HG03571 (cell line): ENCODE data around the gene KNOP1.
"Not testable (repeated sequence)": the region's sequence is repeated elsewhere in the genome, so short reads cannot be mapped to it uniquely, and the experiment has no call there.

Experiments
- ATAC-seq: cut with Tn5 transposase; IDR thresholded peaks from one replicate; pipeline ENCODE4 v1.9.1; 2021; ENCODE audit not compliant: unreplicated experiment

Gene KNOP1

DNA sequence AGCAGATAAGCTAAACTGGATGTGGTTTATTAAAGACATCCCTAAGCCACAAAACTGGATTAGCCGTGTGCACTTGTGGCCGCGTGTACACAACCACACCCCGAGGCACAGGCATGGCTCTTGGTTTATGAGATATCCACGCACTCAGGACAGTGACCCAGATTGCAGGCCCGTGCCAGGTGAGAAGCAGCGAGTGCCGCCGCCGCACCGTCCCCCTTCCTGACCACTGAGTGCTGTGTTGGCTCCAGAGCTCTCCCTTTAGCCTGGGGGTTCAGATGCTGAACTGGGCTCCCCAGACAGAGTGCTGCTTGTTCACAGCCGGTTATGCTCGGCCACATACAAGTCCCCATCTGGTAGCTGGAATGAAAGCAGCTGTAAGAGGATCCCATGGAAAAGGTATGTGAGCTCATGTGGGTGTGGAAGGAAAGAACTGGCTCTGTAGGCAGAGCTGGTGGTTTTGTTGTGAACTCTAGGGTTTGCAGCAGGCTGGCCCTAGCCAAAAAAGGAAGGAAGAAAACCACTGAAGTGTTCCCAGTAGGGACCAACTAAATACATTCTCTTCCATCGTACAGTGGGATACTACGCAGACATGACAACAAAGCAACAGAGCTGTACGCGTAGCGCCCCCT, 29.5 kb downstream of the KNOP1 start:
- ATAC-seq = no peak

DNA sequence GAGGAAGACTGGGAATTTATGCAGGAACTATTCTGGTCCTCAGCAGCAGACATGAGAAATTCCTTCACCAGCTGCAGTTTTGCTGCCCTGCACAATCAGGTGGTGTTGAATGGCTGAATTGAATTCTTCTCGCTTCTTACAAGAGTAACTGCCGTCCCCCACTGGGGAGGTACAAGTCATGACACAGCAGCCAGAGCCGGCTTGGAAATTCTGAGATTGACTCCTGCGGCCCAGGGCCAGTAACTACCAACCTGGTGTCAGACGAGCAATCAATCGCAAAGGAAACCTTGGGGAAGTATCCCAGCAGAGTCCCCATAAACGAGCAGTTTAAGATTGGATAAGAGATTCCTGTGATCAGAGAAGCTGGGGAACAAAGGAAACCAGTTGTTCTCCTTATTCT, 30.7 kb downstream of the KNOP1 start:
- no peak for ATAC-seq

DNA sequence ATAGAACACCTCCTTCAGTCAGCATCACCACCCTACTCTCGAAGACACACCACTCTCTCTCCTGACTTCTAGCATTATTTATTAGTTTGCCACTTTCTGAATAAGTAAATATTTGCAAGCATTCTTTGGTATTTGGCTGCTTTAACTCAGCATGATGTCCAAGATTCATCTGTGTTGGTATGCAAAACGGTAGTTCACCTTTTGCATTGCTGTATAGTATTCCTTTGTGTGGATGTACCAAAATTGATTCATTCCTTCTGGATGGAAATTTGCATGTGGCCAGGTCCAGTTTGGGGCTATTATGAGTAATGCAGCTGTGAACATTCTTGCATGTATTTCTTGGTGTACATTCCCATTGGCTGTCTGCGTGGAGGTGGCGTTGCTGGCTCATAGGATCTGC, 32.9 kb downstream of the KNOP1 start:
- no peak for ATAC-seq

- no peak for ATAC-seq
Measured at GRCh38 chr16:19683453-19684236, 34.4 kb downstream of the KNOP1 start.

- no peak for ATAC-seq
Measured at GRCh38 chr16:19681637-19682036, 36.4 kb downstream of the KNOP1 start.

GRCh38 chr16:19680881-19681340, 37.1 kb downstream of the KNOP1 start:
- ATAC-seq = no peak

GRCh38 chr16:19679281-19679680, 38.7 kb downstream of the KNOP1 start:
- ATAC-seq = not testable (repeated sequence)

GRCh38 chr16:19678804-19679203, 39.2 kb downstream of the KNOP1 start:
- ATAC-seq = no peak

- ATAC-seq = no peak
Measured at GRCh38 chr16:19677402-19677801, 40.6 kb downstream of the KNOP1 start.

DNA sequence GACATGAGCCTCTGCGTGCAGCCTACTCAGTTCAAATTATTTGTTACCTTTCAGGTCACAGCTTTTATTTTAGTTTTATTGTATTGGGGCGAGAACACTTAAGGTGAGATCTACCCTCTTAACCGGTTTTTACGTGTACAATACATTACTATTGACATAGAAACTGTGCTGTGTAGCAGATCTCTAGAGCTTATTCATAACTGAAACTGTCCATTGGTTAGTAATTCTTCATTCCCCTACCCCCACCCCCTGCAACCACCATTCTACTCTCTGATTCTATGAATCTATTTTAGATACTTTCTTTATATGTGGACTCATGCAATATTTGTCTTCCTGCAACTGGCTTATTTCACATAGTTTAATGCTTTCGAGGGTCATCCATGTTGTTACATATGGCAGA, 43.5 kb downstream of the KNOP1 start:
- ATAC-seq = no peak

DNA sequence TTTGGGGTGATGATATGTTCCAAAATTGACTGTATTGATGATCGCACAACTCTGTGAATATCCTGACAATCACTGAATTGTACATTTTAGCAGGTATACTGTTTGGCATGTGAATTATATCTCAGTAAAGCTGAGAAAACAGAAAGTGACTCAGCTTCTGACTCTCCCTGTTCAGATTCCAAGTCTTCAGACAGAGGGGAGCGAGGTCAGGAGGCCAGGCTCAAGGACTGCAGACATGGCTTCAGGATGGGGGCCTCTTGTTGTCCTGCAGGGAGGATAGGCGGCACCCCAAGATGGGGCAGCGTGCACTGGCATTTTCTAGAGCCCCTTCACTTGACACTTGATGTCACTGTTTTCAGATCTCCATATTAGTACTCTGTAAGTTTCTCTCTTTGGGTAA, 45.6 kb downstream of the KNOP1 start:
- no peak for ATAC-seq

DNA sequence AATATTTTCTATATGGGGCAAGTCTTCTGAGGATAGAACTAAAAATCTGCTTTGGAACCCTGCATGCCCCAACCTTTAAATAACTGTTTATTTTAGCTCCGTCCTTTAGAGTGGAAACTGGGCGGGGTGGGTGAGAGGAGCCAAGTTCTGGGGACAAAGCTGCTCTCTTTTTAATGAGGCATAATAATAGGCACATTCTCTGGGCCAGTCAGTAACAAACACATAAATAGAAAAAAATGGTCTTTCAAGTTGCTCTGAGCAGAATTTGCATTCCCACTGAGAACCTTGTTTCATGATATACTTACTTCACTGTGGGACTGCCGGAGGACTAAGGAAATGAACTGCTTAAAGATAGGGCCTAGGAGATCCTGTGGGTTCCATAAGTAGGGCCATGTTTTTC, 51.5 kb downstream of the KNOP1 start:
- ATAC-seq = no peak

DNA sequence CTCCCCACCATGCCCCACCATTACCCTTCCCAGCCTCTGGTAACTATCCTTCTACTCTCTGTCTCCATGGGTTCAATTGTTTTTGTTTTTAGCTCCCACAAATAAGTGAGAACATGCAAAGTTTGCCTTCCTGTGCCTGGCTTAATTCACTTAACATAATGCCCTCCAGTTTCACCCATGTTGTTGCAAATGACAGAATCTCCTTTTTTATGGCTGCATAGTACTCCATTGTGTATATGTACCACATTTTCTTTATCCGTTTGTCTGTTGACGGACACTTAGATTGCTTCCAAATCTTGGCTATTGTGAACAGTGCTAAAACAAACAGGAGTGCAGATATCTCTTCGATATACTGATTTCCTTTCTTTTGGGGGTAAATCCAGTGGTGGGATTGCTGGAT, 52.7 kb downstream of the KNOP1 start:
- not testable (repeated sequence) for ATAC-seq

GRCh38 chr16:19664166-19664565, 53.9 kb downstream of the KNOP1 start:
- no peak for ATAC-seq

DNA sequence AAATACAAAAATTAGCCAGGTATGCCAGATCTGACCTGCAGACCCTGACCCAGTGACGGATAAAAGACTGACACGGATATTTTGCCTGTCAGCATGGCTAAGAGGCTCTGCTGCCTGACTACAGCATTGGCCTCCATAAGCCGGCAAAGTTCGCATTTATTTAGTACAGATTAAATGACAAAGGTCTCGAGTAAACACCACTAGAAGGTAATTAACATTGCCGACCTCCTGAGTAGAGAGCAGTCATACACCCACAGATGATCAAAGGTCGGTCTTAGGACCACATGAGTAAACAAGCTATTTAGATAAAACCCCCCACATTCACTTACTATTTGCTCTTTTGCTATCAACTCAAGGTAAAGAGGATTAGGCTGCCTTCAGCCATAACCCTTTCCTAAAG, 55.7 kb downstream of the KNOP1 start:
- no peak for ATAC-seq

GRCh38 chr16:19660432-19660831, 57.6 kb downstream of the KNOP1 start:
- ATAC-seq = no peak

DNA sequence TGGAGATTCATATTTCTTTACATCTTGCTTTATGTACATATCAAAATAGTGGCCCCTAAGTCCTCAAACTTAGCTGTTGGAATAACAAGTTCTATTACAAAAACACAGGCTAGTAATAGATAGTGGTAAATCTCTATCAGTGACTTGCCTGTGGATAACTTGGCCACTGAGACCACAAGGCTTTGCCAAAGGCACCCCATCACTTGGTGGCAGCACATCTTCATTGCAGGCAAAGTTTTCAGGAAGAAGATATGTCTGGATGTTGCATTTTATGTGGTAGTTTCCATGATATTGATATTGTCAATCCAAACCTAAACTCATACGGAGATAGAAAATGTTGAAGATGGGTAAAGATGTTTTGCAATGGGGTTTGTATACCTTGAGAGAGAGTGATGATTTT, 58.5 kb downstream of the KNOP1 start:
- ATAC-seq = no peak

GRCh38 chr16:19657831-19658230, 60.2 kb downstream of the KNOP1 start:
- no peak for ATAC-seq

GRCh38 chr16:19655242-19655777, 62.7 kb downstream of the KNOP1 start:
- ATAC-seq = no peak

GRCh38 chr16:19654147-19654546, 63.9 kb downstream of the KNOP1 start:
- no peak for ATAC-seq
